ENCODE results near the gene LRMDA. TPM values are rescaled to one million over a fixed set of nuclear protein-coding genes. Genes with fewer than 3 reads are reported as not detected.

The LRMDA gene
- total RNA-seq, 1 donor from 2014 or later = 4.5 TPM

DNA sequence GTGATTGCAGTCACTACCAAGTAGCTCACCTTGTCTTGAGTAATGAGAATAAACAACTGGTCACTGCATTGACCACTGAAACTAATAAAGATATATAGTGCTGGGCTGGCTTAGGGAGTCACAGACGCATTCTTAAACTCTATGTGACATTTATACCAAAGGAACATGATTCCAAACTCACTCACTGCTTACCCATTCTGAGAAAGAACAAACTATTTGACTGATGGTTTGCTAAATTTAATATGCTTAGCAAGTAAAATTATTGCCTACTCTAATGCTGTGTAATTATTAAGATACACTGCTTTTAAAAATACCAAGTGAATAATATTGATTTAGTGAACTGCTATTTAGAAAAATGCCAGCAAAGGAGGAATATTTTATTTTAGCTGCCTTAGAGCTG, 191.1 kb downstream of the LRMDA start:
- DNase-seq (ENCODE audit: low spot score in 2 of 2) (no peak), FAIRE-seq (no peak)

DNA sequence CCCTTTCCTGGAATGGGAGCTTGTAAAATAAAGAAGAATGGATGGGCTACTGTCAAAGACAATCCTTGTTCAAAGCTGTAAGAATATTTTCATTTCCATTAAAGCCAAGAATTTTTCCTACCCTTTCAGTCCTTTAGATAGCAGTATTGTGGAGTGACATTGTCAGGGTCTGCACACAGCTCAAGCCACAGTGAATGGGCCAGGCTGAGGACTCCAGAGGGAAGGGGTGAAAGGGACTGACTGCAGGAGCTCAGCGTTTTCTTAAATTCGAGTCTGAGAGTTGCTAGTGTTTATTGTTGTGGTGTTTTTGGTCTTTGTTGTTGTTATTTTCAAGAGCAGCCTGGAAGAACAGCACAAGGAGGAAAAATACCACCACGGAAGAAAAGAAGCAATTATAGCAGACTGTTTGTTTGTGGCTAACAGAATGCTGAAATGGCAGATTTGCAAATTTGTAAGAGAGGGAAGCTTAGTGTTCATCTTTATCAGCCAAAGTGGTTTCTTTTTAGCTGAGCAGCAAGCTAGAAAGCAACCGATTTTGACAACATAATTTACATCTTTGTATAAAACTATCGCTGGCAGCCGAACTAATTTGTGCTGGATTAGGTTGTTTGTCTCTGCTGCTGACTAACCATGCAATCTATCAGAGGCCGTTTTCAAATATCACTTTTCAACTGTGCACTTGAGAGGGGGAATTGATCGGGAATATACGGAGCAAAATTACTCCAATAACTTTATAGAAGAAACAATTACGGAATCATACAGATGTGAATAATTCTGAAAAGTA, 192.1 kb downstream of the LRMDA start:
- no peak for DNase-seq (ENCODE audit: low spot score in 2 of 2)
- no peak for FAIRE-seq

DNA sequence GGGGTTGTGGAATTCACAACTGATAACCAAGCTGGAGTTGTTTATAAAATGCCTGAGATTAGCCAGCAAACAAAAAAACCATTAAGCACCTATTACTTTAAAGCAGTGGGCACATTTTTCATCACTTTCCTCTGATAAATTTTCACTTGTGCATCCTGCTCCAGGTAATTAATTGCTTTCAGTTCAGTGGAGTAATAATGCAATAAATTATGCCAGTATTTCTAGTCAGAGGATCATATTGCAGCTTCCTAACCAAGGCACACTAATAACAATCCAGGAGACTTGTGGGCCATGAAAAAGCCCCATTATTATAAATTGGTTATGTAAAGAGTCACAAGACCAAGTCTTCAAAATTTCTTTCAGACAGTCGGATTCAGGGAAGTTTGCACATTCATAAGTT, 193.2 kb downstream of the LRMDA start:
- DNase-seq (ENCODE audit: low spot score in 2 of 2) (no peak), FAIRE-seq (no peak)

GRCh38 chr10:75630746-75631145, 199.3 kb downstream of the LRMDA start:
- DNase-seq (ENCODE audit: low spot score in 2 of 2) = no peak
- FAIRE-seq = no peak

GRCh38 chr10:75632805-75633462, 201.5 kb downstream of the LRMDA start:
- no peak for DNase-seq (ENCODE audit: low spot score in 2 of 2)
- FAIRE-seq = no peak

DNA sequence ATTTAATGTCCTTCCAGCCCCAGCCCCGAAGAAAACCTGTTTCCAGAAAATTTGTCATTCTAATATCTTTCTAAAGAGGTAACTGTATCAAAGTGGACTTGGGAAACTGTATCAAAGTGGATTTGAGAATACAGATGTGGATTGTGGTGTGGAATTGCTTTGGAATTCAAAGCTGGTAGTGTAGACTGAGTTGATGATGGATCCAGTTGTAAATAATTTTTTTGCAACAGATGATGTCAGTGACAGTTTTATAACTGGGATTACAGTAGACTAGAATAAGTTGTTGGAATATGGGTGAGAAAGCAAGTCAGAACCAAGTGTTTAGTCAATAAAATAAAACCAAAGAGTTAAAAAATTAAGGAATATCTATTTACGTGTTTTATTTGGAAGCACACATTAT, 202.1 kb downstream of the LRMDA start:
- FAIRE-seq = no peak
- no peak for DNase-seq (ENCODE audit: low spot score in 2 of 2)

GRCh38 chr10:75634947-75635346, 203.5 kb downstream of the LRMDA start:
- FAIRE-seq (no peak), DNase-seq (ENCODE audit: low spot score in 2 of 2) (no peak)

DNA sequence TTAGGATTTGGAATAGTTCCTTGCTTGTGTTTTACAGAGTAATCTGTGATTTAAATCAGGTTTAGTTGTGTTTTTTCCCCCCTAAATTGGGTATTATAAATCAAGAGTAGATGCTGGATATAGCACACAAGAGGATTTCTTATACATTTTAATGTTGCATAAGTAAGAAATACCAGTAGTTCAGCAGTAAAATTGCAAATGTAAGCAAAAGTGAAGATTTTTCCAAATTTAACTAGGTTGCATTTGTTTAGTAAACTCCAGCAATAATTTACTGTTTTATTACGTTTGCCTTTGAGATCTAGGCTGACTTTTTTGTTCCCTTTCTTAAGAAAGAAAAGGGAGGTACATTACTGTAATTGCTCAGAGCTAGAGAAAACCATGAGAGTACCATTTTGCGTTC, 207.3 kb downstream of the LRMDA start:
- DNase-seq (ENCODE audit: low spot score in 2 of 2) (no peak), FAIRE-seq (no peak)

GRCh38 chr10:75639736-75640135, 208.3 kb downstream of the LRMDA start:
- FAIRE-seq (no peak), DNase-seq (ENCODE audit: low spot score in 2 of 2) (no peak)

GRCh38 chr10:75640381-75640780, 209.0 kb downstream of the LRMDA start:
- FAIRE-seq (no peak), DNase-seq (ENCODE audit: low spot score in 2 of 2) (no peak)

GRCh38 chr10:75640803-75641202, 209.4 kb downstream of the LRMDA start:
- FAIRE-seq (no peak), DNase-seq (ENCODE audit: low spot score in 2 of 2) (no peak)

- no peak for FAIRE-seq
These were observed 212.0 kb downstream of the LRMDA start for GRCh38 chr10:75643405-75643804.

GRCh38 chr10:75643944-75644692, 212.7 kb downstream of the LRMDA start:
- FAIRE-seq (no peak), DNase-seq (ENCODE audit: low spot score in 2 of 2) (no peak)

More at GRCh38 chr10:75643405-75643804, 212.0 kb downstream of the LRMDA start:
- no peak for DNase-seq (ENCODE audit: low spot score in 2 of 2)

- DNase-seq (ENCODE audit: low spot score in 2 of 2) = no peak
- FAIRE-seq = no peak
These were observed 214.3 kb downstream of the LRMDA start for GRCh38 chr10:75645704-75646103.

- FAIRE-seq (no peak), DNase-seq (ENCODE audit: low spot score in 2 of 2) (no peak)
These were observed 214.9 kb downstream of the LRMDA start for GRCh38 chr10:75646218-75646915.

DNA sequence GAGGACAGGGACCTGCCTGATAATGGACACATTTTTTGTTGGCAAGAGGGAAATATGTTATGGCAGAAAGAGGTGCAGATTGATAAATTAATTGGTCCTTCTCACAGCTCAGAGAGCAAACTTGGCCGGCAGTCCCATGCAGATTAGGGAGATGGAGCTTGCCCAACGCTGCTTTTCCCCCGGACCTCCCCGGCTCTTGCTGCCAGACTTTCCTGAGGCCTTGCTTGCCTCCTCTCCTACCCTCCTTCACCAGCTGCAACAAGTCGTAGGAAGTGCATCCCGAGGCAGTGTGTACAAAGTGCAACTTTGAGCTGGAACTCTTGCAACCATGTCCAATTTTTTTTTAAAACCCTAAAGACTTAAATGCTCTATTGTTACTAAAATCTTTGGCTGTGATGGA, 215.5 kb downstream of the LRMDA start:
- no peak for DNase-seq (ENCODE audit: low spot score in 2 of 2)
- FAIRE-seq = no peak

DNA sequence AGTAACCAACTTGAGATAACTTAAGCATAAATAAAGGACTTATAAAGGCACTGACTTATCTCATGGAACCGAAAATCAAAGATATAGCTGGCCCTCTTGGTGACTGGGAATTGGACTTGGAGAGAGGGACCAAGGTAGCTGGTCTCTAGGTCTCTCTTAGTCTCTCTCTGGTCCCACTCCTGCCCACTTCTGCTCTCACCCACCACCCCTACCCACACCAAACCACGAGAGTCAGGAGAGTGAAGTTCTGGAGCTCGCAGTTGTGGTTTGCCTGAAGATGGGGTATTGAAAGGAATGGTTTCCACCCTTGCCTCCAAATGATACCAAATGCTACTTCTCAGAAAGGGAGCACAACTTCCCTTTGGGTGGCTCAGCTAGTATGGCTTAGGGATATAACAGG, 216.3 kb downstream of the LRMDA start:
- no peak for FAIRE-seq
- no peak for DNase-seq (ENCODE audit: low spot score in 2 of 2)

DNA sequence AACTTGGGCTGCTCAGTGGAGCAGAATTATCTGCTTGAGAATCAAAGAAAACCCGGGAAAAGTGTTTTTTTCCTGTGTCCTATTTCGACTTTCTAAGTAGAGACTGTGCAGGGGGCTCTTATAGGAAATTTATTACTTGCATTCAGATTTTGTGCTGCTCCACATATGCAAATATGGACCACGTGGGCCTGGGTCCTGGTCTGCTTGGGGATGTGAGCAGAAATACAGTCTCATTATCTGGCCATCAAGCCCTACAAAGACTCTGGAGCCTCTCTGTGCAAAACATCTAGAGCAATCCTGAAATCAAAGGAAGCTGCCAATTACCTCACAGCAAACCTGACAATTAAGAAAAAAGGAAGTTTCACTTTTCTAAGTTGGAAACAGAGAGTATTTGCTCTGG, 216.9 kb downstream of the LRMDA start:
- DNase-seq (ENCODE audit: low spot score in 2 of 2) = no peak
- no peak for FAIRE-seq

DNA sequence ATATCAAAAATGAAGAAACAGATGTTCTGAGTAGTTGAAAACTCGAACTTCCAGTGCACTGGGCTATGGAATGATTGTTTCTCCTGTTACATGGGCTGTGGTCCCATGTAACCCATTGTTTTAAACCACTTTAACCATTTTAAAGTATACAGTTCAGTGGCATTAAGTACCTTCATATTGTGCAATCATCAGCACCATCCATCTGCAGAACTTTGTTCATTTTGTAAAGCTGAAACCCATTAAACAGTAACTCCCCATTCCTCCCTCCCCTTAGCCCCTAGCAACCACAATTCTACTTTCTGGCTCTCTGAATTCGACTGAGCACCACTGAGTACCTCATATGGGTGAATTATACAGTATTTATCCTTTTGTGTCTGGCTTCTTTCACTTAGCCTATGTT, 217.4 kb downstream of the LRMDA start:
- no peak for FAIRE-seq

DNA sequence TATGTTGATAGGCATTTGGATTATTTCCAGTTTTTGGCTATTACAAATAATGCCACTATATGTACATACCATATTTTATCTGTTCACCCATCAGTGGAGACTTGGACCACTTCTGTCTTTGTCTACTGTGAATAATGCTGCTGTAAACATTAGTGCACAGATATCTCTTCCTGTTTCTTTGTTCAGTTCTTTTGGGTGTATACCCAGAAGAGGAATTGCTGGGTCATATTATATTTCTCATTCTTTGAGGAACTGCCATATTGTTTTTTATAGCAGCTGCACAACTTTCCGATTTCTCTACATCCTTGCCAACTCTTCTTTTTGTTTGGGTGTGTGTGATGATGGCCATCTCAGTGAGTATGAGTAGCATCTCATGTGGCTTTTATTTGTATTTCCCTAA, 218.0 kb downstream of the LRMDA start:
- FAIRE-seq = no peak

More for the DNA sequence above, 217.4 kb downstream of the LRMDA start:
- DNase-seq (ENCODE audit: low spot score in 2 of 2) = no peak

DNA sequence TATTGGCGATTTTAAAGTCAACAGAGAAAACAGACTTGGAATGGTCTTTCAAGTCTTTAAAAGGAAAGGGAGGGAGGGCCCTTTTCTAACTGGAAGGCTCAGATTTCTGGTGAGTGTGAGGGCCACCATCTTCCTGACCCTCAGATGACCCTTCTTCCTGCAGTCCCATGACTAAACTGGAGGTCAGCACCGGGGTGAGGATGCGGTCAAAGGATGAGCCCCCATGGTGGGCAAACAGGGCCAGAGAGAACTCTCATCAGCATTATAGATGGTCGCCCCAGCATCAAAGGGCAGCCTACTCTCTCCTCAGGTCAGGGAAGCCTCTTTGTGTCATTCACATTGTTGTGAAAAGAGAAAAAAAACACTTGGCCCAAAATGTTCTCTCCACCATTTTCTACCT, 219.2 kb downstream of the LRMDA start:
- DNase-seq (ENCODE audit: low spot score in 2 of 2) = no peak
- no peak for FAIRE-seq

More for the DNA sequence above, 218.0 kb downstream of the LRMDA start:
- DNase-seq (ENCODE audit: low spot score in 2 of 2) = no peak
